ENCODE data around the gene FKBP5. TPM values are rescaled to one million over a fixed set of nuclear protein-coding genes. Genes with fewer than 3 reads are reported as not detected.
A peak's percentile ranks its signal among the peaks of the same experiment; 100 is the strongest.

FKBP5 gene
- total and polyA plus RNA-seq, 12 donors: 20.3 to 199 (median 48.6) TPM

DNA sequence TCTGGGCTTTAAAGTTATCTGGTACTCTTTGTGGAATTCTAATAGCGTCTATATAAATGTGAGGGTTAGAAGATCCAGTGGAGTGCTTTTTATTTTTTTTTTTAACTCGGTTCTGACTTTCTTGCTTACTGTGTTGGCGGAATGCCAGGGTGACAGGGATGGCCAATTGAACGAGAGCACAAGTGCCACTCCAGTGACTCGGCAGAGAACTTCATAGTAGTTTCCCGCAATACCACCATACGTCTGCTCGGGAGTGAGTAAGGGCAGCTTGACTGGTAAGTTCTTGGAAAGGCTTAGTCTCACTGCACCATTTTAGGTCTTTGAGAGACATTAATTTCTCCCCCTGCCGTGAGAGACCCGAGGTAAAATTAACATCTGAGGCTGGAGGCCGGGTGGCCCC, 126.7 kb downstream of the FKBP5 start:
- H3K36me3 ChIP-seq: no peaks in the 10 kb centered on the region
- WGBS, 2 donors: 45% methylated on average over 11 of the region's 11 CpGs
- peak in 2 of 8 donors; percentile 31 to 89 for ATAC-seq

DNA sequence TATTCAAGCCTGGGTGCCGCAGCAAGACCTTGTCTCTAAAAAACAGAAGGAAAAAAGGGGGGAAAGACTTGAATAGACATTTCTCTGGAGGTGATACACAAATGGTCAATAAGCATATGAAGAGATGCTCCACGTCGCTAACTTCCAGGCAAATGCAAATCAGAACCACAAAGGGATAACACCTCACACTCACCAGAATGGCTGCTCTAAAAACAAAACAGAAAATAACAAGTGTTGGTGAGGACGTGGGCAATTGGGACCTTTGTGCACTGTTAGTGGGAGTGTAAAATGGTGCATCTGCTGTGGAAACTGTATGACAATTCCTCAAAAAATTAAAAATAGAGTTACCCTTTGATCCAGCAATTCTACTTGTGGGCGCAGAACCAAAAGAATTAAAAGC, 127.6 kb downstream of the FKBP5 start:
- Histone ChIP-seq H3K4me3 (no peak overlapping the region), H3K27ac (no peak overlapping the region), H3K27me3 (peaks cover 0 to 19% (median 14%) of the 10 kb centered on the region in 7 donors), H3K4me1 (peaks cover 0 to 6% (median 0%) of the 10 kb centered on the region in 9 donors), H3K9me3 (no peaks in the 10 kb centered on the region), H3K36me3 (no peaks in the 10 kb centered on the region)
- WGBS, 2 donors: 74 to 87% methylated on average over 5 of the region's 5 CpGs
- intact Hi-C loops (cut with DNase I): no loop called here
- ATAC-seq (no peak), DNase-seq (no peak)
- TF ChIP-seq, protein P1, sequence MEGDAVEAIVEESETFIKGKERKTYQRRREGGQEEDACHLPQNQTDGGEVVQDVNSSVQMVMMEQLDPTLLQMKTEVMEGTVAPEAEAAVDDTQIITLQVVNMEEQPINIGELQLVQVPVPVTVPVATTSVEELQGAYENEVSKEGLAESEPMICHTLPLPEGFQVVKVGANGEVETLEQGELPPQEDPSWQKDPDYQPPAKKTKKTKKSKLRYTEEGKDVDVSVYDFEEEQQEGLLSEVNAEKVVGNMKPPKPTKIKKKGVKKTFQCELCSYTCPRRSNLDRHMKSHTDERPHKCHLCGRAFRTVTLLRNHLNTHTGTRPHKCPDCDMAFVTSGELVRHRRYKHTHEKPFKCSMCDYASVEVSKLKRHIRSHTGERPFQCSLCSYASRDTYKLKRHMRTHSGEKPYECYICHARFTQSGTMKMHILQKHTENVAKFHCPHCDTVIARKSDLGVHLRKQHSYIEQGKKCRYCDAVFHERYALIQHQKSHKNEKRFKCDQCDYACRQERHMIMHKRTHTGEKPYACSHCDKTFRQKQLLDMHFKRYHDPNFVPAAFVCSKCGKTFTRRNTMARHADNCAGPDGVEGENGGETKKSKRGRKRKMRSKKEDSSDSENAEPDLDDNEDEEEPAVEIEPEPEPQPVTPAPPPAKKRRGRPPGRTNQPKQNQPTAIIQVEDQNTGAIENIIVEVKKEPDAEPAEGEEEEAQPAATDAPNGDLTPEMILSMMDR (IDR thresholded peaks at IDR 0.05): no peak

More for the DNA sequence above, 126.7 kb downstream of the FKBP5 start:
- Histone ChIP-seq H3K4me1 (peaks cover 0 to 5% (median 0%) of the 10 kb centered on the region in 9 donors), H3K27me3 (peaks cover 0 to 21% (median 14%) of the 10 kb centered on the region in 7 donors), H3K9me3 (no peaks in the 10 kb centered on the region), H3K27ac (no peak overlapping the region), H3K4me3 (no peak overlapping the region)
- TF ChIP-seq, protein P1 (IDR thresholded peaks at IDR 0.05): no peak
- peak in 1 of 2 donors; percentile 15 for DNase-seq
- intact Hi-C loops (cut with DNase I): no loop called here

GRCh38 chr6:35558571-35558970, 130.1 kb downstream of the FKBP5 start:
- Histone ChIP-seq H3K27ac (no peak overlapping the region), H3K27me3 (no peaks in the 10 kb centered on the region), H3K36me3 (no peaks in the 10 kb centered on the region), H3K4me3 (no peak overlapping the region), H3K9me3 (no peaks in the 10 kb centered on the region), H3K4me1 (peaks cover 0 to 6% (median 0%) of the 10 kb centered on the region in 9 donors)
- intact Hi-C loops (cut with DNase I): no loop called here
- TF ChIP-seq, protein P1 (IDR thresholded peaks at IDR 0.05): no peak
- 89 to 90% methylated on average over 12 of the region's 12 CpGs for WGBS, 2 donors
- no peak for ATAC-seq
- DNase-seq: no peak

DNA sequence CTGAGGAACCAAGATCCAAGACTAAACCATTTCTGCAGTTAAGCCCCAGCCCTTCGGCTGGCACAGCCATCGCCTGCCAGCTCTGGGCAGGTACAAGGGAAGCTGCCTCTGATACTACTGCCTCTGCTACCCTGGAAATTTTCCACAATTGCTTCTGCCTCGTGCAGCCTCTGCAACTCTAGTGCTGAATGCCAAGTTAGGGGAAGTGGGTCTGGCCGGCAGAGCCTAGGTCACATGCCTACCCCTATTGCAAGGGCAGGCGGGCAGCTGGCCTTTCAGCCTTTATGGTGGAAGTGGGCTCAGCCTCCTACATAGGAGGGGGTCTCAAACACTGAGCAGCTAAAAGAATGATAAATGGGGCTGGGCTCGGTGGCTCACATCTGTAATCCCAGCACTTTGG, 131.5 kb downstream of the FKBP5 start:
- Histone ChIP-seq H3K9me3 (peaks cover 0 to 4% (median 0%) of the 10 kb centered on the region in 11 donors), H3K4me1 (peaks cover 0 to 6% (median 0%) of the 10 kb centered on the region in 9 donors), H3K27ac (no peak overlapping the region), H3K4me3 (no peak overlapping the region), H3K27me3 (no peaks in the 10 kb centered on the region), H3K36me3 (no peaks in the 10 kb centered on the region)
- 62 to 63% methylated on average over 6 of the region's 6 CpGs for WGBS, 2 donors
- peak in 2 of 8 donors; percentile 49 to 60 for ATAC-seq
- TF ChIP-seq, protein P1 (IDR thresholded peaks at IDR 0.05): no peak
- peak in 1 of 2 donors; percentile 7 for DNase-seq
- intact Hi-C loops (cut with DNase I): no loop called here

Data from heart right ventricle (tissue), 16 donors.